Mesenchymal stem cell (in vitro differentiated cells and primary cell): Measurements from ENCODE around the gene SREBF1.
A peak's percentile ranks its signal among the peaks of the same experiment; 100 is the strongest.

ENCODE experiments used
- DNase-seq: peaks from one replicate; pipeline ENCODE4 v3.0.0-alpha.2; 2013
- H2AFZ ChIP-seq: one replicate; pipeline ENCODE4 v1.6.1; 2013; ENCODE audit warnings: low read depth, mild to moderate bottlenecking, control low read depth, inconsistent platforms, low read length, moderate library complexity
- H2AK5ac ChIP-seq: 2 replicates; pipeline ENCODE4 v1.6.1; 2013; ENCODE audit warnings: low read length, moderate library complexity, mild to moderate bottlenecking, inconsistent platforms; ENCODE audit not compliant: severe bottlenecking
- H2BK120ac ChIP-seq: one replicate; pipeline ENCODE4 v1.6.1; 2013; ENCODE audit warnings: low read depth, mild to moderate bottlenecking, inconsistent platforms, low read length, moderate library complexity
- H2BK12ac ChIP-seq, 2 experiments: one replicate each; pipeline ENCODE4 v1.6.1; 2013; ENCODE audit warnings: inconsistent platforms in 2 of 2, low read length in 2 of 2, mild to moderate bottlenecking in 2 of 2, moderate library complexity in 2 of 2, control low read depth in 1 of 2
- H2BK15ac ChIP-seq: one replicate; pipeline ENCODE4 v1.6.1; 2013; ENCODE audit warnings: mild to moderate bottlenecking, low read depth, inconsistent platforms; ENCODE audit not compliant: poor library complexity, severe bottlenecking
- H2BK5ac ChIP-seq: 2 replicates; pipeline ENCODE4 v1.6.1; 2013; ENCODE audit warnings: low read depth, mild to moderate bottlenecking, low read length, control low read depth, inconsistent platforms; ENCODE audit not compliant: poor library complexity, severe bottlenecking
- H3K14ac ChIP-seq, 2 experiments: one replicate each; pipeline ENCODE4 v1.6.1; 2013; ENCODE audit warnings: inconsistent platforms in 2 of 2, low read length in 2 of 2, control low read depth in 1 of 2, mild to moderate bottlenecking in 1 of 2, moderate library complexity in 1 of 2
- H3K18ac ChIP-seq, 2 experiments: one replicate each; pipeline ENCODE4 v1.6.1; 2013; ENCODE audit warnings: inconsistent platforms in 2 of 2, low read length in 2 of 2, control low read depth in 1 of 2, low read depth in 1 of 2, mild to moderate bottlenecking in 1 of 2
- H3K23ac ChIP-seq, 2 experiments: one replicate each; pipeline ENCODE4 v1.6.1; 2013; ENCODE audit warnings: inconsistent platforms in 2 of 2, low read length in 2 of 2, mild to moderate bottlenecking in 2 of 2, moderate library complexity in 2 of 2, control low read depth in 1 of 2
- H3K27ac ChIP-seq: 2 replicates; pipeline ENCODE4 v1.5.1; 2013; ENCODE audit warnings: mild to moderate bottlenecking, moderate library complexity, low read length, control low read depth, inconsistent platforms; ENCODE audit not compliant: poor library complexity, severe bottlenecking
- H3K27me3 ChIP-seq, 2 experiments: 2 replicates each; pipeline versions ENCODE4 v1.6.1 to v1.7.0; 2013; ENCODE audit warnings: low read length in 2 of 2, mild to moderate bottlenecking in 2 of 2, moderate library complexity in 2 of 2, control low read depth in 1 of 2, inconsistent platforms in 1 of 2; ENCODE audit not compliant: control insufficient read depth in 1 of 2, insufficient read depth in 1 of 2
- H3K36me3 ChIP-seq, 2 experiments: 2 replicates each; pipeline versions ENCODE4 v1.6.1 to v1.7.0; 2013; ENCODE audit warnings: low read length in 2 of 2, control low read depth in 1 of 2, inconsistent platforms in 1 of 2, low read depth in 1 of 2, mild to moderate bottlenecking in 1 of 2; ENCODE audit not compliant: insufficient read depth in 2 of 2, control insufficient read depth in 1 of 2
- H3K4ac ChIP-seq, 2 experiments: one replicate each; pipeline ENCODE4 v1.6.1; 2013; ENCODE audit warnings: inconsistent platforms in 2 of 2, low read length in 2 of 2, mild to moderate bottlenecking in 2 of 2, moderate library complexity in 2 of 2, control low read depth in 1 of 2, low read depth in 1 of 2
- H3K4me1 ChIP-seq: 2 replicates; pipeline ENCODE4 v1.6.1; 2013; ENCODE audit warnings: low read depth, low read length, control low read depth; ENCODE audit not compliant: control insufficient read depth, insufficient read depth
- H3K4me2 ChIP-seq: 2 replicates; pipeline ENCODE4 v1.6.1; 2013; ENCODE audit warnings: low read length, mild to moderate bottlenecking, inconsistent platforms; ENCODE audit not compliant: poor library complexity, severe bottlenecking
- H3K4me3 ChIP-seq, 2 experiments: 2 replicates each; pipeline versions ENCODE4 v1.5.1 to v1.7.0; 2013; ENCODE audit warnings: low read length in 2 of 2, mild to moderate bottlenecking in 2 of 2, control low read depth in 1 of 2, low read depth in 1 of 2; ENCODE audit not compliant: insufficient read depth in 1 of 2
- H3K79me1 ChIP-seq: replicated peaks from 2 replicates; pipeline ENCODE4 v1.6.1; 2013; ENCODE audit warnings: mild to moderate bottlenecking, control low read depth, low read length, inconsistent platforms; ENCODE audit not compliant: poor library complexity, severe bottlenecking
- H3K9ac ChIP-seq: 2 replicates; pipeline ENCODE4 v1.7.0; 2013; ENCODE audit warnings: mild to moderate bottlenecking, low read length, moderate library complexity
- H3K9me3 ChIP-seq: 2 replicates; pipeline ENCODE4 v1.7.0; 2013; ENCODE audit warnings: mild to moderate bottlenecking, low read length; ENCODE audit not compliant: control insufficient read depth
- H4K8ac ChIP-seq: one replicate; pipeline ENCODE4 v1.6.1; 2013; ENCODE audit warnings: inconsistent platforms, mild to moderate bottlenecking, low read length, moderate library complexity
- H4K91ac ChIP-seq: one replicate; pipeline ENCODE4 v1.6.1; 2013; ENCODE audit warnings: mild to moderate bottlenecking, low read length, inconsistent platforms
- WGBS: methylation state at CpG from one replicate; pipeline ENCODE4 v1.1.7; 2013; ENCODE audit warnings: mixed read lengths; 5-methylcytosine and 5-hydroxymethylcytosine counted together

The SREBF1 gene

DNA sequence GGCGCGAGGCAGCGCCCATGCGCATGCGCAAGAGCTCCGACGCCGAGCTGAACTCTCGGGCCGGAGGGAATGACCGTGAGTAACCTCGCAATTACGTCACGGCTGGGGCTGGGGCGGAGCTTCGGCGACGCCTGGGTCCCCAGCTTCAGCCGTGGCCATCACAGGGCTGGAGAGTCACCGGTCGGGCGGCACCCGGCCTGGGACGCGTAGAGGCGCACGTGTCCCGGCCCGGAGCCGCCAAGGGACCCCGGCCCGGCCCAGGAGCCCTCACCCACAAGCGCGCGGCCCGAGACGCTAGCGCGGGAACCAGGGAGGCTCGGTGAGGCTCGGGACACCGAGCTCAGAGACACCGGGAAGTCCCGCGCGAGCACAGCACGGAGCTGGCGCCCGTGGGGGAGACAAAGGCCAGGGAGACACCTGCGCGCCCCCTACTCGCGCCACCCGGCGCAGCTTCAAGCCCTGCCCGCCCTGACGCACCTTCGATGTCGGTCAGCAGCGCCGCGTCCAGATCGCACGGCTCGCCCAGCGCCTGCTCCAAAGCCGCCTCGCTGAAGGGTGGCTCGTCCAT, 452 bp downstream of the SREBF1 start:
- Histone ChIP-seq H2AFZ (no peak overlapping the region), H3K14ac (peak overlapping the region; percentile 88 to 97), H2BK15ac (peak overlapping the region; percentile 99), H3K4me1 (peaks cover 43% of the 10 kb centered on the region), H3K27ac (no peak overlapping the region), H3K4me3 (peak overlapping the region; percentile 84 to 86), H3K18ac (peak overlapping the region; percentile 98), H3K23ac (peak overlapping the region in 1 of 2 experiments; percentile 42), H3K36me3 (peaks cover 4 to 6% of the 10 kb centered on the region in 2 experiments), H3K27me3 (no peaks in the 10 kb centered on the region), H2BK120ac (peak overlapping the region; percentile 89), H3K79me1 (peaks cover 15% of the 10 kb centered on the region), H3K9me3 (no peaks in the 10 kb centered on the region), H2BK12ac (peak overlapping the region; percentile 33 to 69), H3K4me2 (peak overlapping the region; percentile 79), H3K4ac (peak overlapping the region; percentile 86 to 99), H2AK5ac (no peak overlapping the region), H2BK5ac (peak overlapping the region; percentile 80), H3K9ac (peak overlapping the region; percentile 97), H4K91ac (peak overlapping the region; percentile 98), H4K8ac (peak overlapping the region; percentile 98)
- WGBS: under 1% methylated on average over 58 of the region's 69 CpGs
- peak; percentile 95 for DNase-seq

DNA sequence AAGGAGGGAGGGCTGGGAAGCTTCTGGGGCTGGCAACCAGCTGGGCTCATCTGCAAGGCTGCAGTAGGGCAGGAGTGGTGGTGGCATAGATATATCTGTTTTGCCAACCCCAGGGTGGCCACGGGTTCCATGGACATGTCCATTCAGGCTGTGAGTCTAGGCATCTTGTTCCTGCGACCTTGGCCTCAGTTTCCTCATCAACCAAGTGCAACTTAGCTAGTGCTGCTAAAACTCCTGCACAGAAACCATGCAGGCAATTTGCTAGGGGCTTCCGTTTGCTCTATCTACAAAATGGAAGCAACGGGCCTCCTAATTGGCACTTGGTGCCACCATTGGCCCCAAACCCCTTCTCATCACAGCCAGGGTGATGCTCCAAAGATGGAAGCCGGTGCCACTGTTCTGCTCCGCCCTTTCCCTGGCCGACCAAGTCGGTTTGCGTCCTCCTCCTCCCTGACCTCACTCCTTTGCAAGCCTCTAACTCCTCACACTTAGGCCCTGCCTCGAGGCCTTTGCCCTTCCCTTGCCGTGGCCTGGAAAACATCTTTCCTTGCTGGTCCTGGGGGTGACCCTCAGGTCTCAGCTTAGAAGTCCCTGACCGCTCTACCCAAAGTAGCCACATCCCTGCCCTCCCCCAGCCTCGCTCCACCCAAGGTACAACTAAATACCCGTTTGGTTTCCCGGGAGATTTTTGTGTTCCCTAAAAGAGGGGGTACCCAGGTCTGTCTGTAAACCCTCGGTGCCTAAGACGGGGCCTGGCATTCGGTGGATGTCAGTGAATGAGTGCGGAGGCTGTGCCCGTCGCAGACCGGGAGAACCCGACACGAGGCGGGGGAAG, 1.2 kb downstream of the SREBF1 start:
- peak overlapping the region in 1 of 2 experiments; percentile 84 for H3K4me3 ChIP-seq
- no peaks in the 10 kb centered on the region for H3K9me3 ChIP-seq
- peak overlapping the region; percentile 70 for H3K4me2 ChIP-seq
- H3K4ac ChIP-seq: peak overlapping the region; percentile 46 to 87
- no peak overlapping the region for H2BK5ac ChIP-seq
- H2BK120ac ChIP-seq: peak overlapping the region; percentile 29
- H3K9ac ChIP-seq: peak overlapping the region; percentile 97
- peaks cover 39% of the 10 kb centered on the region for H3K4me1 ChIP-seq
- H2AFZ ChIP-seq: no peak overlapping the region
- no peak overlapping the region for H4K8ac ChIP-seq
- H2BK12ac ChIP-seq: peak overlapping the region; percentile 14 to 75
- H2AK5ac ChIP-seq: peak overlapping the region; percentile 46
- H3K36me3 ChIP-seq: peaks cover 8 to 12% of the 10 kb centered on the region in 2 experiments
- H3K27ac ChIP-seq: peak overlapping the region; percentile 2
- H3K18ac ChIP-seq: peak overlapping the region; percentile 6 to 75
- peak overlapping the region in 1 of 2 experiments; percentile 63 for H3K14ac ChIP-seq
- H3K79me1 ChIP-seq: peaks cover 22% of the 10 kb centered on the region
- no peak for DNase-seq
- peak overlapping the region; percentile 92 for H2BK15ac ChIP-seq
- H3K27me3 ChIP-seq: no peaks in the 10 kb centered on the region
- H3K23ac ChIP-seq: no peak overlapping the region
- H4K91ac ChIP-seq: peak overlapping the region; percentile 90
- 37% methylated on average over 22 of the region's 25 CpGs for WGBS

DNA sequence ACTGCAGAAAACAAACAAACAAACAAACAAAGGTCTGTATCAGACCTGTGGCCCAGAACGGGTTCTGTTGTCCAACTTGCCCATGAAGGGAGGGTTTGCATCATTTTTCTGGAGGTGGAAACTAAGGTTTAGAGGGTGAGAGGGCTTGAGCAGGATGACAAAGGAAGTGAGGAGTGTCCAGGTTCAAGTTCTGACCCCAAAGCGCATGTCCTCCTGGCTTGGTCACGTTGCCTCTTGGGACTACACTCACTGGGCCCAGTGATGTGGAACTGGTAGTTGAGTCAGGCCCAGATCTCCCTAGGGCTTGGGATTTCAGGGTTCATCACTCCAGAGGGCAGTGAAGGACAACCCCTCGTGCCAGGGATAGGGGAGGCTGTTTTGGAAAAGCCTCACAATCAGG, 1.8 kb downstream of the SREBF1 start:
- DNase-seq: no peak
- H3K36me3 ChIP-seq: peaks cover 13 to 16% of the 10 kb centered on the region in 2 experiments
- no peaks in the 10 kb centered on the region for H3K9me3 ChIP-seq
- H3K4me3 ChIP-seq: peak overlapping the region in 1 of 2 experiments; percentile 84
- H3K23ac ChIP-seq: peak overlapping the region in 1 of 2 experiments; percentile 61
- no peak overlapping the region for H3K27ac ChIP-seq
- H2BK15ac ChIP-seq: peak overlapping the region; percentile 77
- no peak overlapping the region for H2AFZ ChIP-seq
- no peak overlapping the region for H2BK5ac ChIP-seq
- H3K4ac ChIP-seq: peak overlapping the region in 1 of 2 experiments; percentile 46
- H2BK12ac ChIP-seq: no peak overlapping the region
- no peak overlapping the region for H3K4me2 ChIP-seq
- no peak overlapping the region for H2BK120ac ChIP-seq
- peak overlapping the region; percentile 97 for H3K9ac ChIP-seq
- H2AK5ac ChIP-seq: peak overlapping the region; percentile 46
- peak overlapping the region; percentile 83 for H4K91ac ChIP-seq
- H4K8ac ChIP-seq: peak overlapping the region; percentile 25
- H3K18ac ChIP-seq: peak overlapping the region in 1 of 2 experiments; percentile 6
- peaks cover 36% of the 10 kb centered on the region for H3K4me1 ChIP-seq
- peaks cover 27% of the 10 kb centered on the region for H3K79me1 ChIP-seq
- H3K27me3 ChIP-seq: no peaks in the 10 kb centered on the region
- 90% methylated on average over 4 of the region's 4 CpGs for WGBS
- H3K14ac ChIP-seq: no peak overlapping the region
